HG02798 (cell line): ENCODE results near the gene SLC12A9.
A peak's percentile ranks its signal among the peaks of the same experiment; 100 is the strongest.
"Not testable (repeated sequence)": the region's sequence is repeated elsewhere in the genome, so short reads cannot be mapped to it uniquely, and the experiment has no call there.

Experiments used
- ATAC-seq: cut with Tn5 transposase; IDR thresholded peaks from one replicate; pipeline ENCODE4 v1.9.1; 2021; ENCODE audit warnings: mild to moderate bottlenecking; ENCODE audit not compliant: unreplicated experiment, poor library complexity

Gene SLC12A9

DNA sequence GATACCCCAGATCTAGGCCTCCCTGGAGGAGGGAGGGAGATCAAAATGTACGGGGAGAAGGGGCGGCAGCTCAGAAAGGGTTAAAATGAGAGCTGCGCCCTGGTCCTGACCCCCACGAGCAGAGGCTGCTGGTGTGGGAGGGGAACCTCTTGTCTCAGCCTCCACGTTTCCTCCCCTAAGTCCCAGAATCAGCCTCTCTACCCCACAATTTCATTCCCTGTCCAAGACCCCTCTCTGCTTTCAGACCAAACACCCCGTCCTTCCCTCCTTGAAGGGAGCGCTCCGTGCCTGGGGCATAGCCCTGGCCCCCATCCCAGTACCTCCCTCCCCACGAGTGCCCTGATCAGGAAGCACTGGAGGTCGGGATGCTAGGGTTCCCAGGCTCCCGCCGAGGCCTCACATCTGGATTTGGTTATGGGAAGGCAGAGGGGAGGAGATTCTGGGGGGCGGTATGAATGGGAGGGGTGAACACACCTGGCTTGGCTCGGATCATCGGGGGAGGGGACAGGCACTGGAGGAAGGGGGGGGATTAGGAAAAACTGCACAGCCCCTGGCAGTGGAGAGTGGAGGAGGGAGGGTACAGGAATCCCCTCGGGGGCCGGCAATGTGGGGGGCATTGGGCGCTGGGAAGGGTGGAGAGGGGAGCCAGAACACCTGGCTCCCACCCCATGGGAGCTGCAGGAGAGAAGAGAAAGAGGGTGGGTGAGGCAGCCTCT, 27.9 kb upstream of the SLC12A9 start:
- no peak for ATAC-seq

DNA sequence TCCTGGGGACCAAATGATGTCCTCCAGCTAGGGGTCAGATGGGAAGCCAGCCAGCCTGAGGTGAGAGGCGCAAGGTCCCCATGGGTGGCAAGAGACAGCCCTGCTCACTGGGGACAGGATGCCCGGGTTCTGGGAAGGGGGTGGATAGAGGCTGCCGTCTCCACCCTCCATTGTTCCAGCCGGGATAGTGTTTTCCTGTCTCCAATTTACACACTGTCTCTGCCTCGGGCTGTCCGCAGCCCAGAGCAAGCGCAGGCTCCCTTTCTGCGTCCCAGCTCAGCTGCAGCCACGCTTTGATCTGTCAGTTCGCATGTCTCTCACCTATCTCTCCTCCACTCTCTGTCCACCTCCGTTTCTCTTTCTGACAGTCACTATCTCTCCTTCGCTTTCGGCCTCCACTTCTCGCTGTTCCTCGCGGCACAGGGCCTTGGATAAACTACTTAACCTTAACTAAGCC, 27.3 kb upstream of the SLC12A9 start:
- no peak for ATAC-seq

DNA sequence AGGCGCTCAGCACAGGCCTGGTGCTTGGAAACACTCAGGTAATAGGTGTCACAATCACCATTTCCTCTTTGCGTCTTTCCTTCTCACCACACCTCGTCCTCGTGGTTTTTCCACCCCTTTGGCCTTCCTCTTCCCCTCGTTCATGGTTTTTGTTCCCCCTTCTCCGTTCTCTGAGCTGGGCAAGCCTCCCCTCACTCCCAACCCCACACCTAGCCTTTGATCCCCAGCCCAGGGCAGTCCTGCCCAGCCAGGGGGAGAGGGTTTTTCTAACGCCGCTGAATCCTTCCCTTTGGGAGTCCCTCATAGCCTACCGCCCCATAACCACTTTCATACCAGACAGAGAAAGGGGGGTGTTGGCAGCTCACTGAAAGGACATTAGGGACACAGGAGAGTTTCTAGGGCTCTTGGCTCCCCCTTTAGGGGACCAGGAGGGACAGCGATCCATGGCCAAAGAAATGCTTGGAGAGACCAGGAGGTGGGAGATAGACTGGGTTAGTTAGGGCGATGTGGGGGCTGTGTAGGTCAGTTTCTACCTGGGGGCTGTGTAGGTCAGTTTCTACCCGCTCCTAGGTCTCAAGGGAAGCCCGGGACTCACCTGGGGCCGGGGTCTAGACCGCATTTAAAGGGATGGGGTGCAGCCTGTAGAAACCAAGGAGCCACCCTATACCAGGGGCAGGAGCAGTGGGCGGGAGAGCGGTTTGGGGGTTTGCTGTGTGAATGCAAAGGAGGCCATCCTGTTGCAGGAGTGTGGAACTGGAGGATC, 26.6 kb upstream of the SLC12A9 start:
- ATAC-seq, result no peak

DNA sequence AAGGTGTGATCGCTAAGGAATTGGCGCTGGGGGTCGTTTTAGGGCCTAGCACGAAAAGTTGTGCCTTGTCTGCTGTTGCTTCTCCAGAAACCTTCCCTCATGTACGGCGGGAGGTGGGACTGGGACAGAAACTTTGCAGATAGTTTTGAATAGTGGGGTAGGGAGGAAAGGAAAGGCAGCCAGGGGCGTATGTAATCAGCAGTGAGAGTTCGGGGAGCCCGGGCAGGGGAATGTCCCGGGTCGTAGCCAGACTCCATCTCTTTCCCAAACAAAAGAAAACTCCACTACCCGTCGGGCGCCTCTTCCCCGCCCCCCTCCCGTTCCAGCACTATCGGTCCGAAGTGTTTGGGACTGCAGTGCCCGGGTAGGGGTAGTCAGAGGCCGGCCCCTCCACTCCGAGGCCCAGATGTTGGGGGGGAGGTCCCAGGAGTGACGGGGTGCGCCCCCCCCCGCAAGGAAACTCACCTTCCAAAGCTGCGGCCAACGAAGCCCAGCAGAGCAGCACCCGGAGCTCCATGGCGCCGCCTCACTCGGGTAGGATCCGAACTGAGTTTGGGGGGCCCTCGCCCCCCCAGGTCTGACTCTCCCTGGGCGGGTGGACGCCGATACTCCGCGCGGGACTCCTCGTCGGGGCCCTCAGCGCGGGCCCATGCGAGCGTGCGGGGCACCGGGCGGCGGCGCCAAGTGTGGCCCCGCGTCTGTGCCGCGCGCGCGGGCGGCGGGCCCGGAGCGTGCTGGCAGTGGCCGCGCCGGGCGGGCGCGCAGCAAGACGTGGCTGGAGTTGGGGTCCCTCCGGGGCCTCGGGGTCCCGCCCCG, 25.8 kb upstream of the SLC12A9 start:
- no peak for ATAC-seq

DNA sequence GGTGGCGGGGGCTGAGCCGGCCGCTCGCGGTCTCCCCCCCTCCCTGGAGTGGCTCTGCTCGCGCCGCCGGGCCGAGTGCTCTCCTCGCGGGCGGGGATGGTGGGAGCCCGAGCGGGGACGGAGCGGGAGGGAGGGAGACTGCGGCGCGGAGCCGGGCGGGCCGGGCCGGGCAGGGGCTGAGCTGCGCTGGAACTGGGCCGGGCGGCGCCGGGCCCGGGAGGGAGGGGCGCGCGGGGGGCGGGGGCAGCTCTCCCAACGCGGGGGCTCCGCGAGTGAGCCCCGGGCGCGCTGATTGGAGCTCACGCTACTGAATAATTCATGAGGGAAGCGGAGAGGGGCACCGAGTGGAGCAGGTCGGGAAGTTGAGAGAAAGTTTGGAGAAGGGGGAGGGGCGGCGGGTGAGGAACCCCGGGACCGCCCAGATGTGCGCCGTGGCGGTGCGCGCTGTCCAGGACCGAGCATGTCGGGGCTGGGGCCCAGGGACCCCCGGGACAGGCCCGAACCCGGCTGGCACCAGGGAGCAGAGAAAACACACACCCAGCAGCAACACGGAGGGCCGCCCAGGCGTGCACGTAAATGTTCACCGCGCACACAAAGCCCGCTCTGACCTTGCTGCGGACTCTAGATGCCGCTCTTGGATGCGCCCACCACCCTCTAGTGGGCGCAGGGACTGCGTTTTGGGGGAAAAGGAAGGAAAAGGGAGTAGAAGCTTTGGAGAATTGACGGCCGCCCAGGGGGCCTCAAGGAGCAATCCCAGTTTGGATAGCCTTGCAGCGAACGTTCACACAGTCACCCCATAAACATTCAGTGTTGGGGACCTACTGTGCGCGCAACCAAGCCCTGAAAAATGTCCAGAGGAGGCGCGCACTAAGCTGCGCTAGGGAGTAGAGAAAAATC, 24.9 kb upstream of the SLC12A9 start, which contains the start of gene EPHB4:
EPHB4 (minus strand) TSS at position 194 of the 897 bp plus-strand sequence. CDS start 493 bp downstream, outside the sequence.
- ATAC-seq, result no peak

DNA sequence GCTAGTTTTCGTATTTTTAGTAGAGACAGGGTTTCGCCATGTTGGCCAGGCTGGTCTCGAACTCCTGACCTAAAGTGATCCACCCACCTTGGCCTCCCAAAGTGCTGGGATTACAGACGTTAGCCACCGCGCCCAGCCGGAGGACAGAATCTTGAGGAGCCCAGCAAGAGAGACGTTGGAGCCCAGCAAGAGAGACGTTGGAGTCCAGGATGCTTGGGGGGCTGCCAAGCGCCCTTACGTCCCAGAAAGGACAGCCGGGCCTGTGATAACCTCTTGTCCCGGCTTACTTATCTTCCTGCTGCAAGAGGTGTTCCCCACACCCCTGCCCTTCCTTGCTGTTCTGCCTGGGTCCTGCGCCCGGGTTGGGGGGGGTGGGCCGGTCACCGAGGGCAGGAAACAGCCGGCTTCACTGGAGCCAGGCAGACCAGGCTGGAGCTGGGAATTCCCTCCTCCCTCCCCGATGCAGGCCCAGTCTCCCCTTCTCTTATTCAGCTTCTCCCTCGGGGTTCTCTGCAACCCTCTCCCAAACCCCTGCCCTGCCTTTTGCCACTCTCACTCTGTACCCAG, 23.3 kb upstream of the SLC12A9 start:
- no peak for ATAC-seq

DNA sequence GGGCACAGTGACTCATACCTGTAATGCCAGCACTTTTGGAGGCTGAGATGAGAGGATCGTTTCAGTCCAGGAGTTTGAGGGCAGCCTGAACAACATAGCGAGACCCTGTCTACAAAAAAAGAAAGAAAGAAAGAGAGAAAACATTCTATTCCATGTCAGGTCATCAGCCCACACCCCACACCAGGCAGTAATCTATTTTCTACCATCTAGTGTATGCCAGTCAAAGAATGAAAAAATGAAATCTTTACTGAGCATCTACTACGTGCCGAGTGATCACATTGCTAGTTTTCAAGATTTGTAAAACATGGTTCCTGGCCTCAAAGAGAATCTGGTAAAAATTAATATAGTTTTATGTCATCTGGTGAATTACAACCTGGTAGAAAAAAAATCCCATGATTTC, 22.1 kb upstream of the SLC12A9 start:
- no peak for ATAC-seq

DNA sequence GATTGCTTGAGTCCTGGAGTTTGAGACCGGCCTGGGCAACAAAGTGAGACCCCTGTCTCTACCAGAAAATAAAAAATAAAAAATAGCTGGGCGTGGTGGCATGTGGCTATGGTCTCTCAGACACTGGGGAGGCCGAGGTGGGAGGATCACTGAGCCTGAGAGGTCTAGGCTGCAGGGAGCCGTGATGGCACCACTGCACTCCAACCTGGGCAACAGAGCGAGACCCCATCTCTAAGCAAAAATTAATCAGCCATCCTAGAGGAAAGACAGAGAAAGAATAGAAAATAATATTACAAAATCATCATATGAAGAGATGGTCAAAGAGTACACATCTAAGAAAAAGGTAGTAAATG, 20.3 kb upstream of the SLC12A9 start:
- no peak for ATAC-seq

DNA sequence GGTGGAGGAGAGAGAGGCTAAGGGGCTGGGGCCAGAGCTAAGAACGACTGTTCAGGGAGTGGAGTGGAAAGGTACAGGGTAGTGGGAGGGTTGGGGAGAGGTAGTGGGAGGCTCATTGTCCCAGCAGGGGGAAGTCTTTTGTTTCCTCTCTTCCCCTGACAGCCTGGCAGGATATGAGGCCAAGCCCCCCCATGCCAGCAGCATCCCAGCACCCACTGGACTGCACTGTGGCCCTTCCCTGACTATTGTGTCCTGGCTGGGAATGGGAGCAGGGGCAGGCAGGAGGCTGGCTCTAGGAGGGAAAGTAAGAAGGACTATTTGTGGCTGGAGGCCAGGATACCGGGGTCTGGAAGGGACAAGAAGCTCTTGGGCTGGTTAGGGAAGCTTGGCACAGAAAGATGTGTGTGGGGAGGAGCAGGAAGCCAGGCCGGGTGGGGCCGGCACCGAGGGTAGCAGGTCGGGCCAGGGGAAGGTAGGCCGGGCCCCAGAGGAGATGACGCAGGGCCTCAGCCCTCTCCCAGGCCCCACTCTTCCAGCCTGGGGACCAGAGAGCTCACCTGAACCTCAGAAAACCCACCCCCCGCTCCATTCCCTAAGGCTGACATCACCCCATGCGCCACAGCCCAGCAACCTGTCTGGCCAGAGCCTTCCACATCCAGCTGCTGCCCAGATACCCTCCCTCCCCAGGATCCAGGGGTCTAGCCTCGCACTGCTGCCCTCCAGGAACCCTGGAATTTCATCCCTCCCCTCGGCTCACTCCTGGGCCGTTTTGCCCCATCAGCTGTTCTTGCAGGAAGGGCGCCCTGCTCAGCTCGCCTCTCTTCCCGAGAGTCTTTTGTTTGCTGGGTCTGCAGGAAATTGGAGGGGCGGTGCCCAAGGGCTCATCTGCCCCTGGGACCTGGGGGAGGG, 16.4 kb upstream of the SLC12A9 start:
- no peak for ATAC-seq

DNA sequence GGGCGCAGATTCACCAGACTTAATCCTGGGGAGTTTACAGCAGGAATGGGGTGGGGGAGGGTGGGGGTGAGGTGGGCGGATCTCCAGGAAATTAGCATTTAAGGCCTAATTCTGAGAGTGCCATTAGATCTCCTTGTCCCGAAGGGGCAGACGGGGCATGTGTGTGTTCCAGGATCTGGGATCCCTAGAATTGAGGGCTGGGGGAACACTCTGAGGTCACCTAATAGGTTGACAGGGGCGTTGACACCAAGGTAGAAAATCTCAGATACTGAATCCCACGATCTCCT, 15.8 kb upstream of the SLC12A9 start:
- ATAC-seq, result no peak

DNA sequence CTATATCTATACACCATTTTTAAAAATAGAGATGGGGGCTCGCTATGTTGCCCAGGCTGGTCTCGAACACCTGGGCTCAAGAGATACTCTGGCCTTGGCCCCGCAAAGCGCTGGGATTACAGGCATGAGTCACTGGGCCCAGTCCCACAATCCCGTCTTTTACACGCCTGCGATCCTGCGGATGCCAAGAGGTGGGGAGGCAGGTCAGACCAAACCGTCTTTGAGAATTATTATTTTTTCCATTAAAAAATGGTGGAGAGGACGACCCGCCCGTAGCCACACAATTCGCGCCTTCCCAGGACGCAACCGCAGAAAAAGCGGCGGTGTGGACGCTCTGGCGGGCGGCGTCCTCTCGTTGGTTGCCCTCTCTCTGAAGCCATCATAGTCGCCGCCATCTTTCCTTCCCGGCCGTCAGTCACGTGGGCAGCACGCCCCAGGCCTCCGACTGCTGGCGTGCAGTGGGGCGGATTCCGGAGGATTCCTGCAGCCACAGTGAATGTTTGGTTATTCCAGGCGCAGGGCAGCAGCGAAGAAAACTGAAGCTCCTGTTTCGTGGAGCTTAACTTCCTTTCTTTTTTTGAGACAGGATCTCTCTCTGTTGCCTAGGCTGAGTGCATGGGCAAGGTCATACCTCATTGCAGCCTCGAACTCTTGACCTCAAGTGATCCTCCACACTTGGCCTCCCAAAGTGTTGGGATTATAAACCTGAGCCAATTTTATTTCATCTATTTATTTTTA, 15.2 kb upstream of the SLC12A9 start:
- ATAC-seq, result peak; percentile 83

DNA sequence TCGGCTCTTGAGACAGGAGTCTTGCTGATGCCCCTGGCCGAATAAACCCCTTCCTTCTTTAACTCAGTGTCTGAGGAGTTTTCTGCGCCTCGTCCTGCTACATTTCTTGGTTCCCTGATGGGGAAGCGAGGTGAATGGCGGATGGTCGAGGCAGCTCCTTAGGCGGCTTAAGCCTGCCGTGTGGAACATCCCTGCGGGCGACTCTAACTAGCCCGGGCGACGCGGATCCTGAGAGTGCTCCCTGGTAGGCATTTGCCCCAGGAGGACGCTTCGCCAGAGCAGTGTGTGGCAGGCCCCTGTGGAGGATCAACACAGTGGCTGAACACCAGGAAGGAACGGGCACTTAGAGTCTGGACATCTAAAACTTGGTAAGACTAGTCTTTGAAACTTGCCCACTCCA, 13.2 kb upstream of the SLC12A9 start:
- no peak for ATAC-seq

DNA sequence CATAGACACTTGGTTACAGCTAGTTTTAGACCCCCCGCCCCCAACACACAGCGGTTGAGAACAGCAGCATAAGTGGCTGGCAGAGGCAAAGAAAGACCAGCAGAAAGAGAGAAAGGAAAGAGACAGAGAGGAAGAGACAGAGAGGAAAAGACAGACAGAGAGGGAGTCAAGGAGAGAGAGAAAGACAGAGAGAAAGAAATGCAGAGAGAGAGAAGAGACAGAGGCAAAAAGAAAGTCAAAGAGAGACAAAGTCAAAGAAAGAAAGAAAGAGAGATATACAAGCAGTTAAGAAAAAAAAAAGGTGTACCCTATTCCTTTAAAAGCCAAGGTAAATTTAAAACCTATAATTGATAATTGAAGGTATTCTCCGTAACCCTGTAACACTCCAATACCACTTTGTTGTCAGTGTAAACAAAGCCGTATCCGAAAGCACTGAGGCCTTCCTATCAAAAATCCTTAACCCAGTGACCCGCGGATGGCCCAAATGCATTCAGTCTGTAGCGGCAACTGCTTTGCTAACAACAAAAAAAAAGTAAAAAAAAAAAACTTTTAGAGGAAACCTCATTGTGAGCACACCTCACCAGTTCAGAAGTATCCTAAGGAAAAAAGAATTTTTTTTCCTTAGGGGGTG, 11.9 kb upstream of the SLC12A9 start:
- no peak for ATAC-seq

DNA sequence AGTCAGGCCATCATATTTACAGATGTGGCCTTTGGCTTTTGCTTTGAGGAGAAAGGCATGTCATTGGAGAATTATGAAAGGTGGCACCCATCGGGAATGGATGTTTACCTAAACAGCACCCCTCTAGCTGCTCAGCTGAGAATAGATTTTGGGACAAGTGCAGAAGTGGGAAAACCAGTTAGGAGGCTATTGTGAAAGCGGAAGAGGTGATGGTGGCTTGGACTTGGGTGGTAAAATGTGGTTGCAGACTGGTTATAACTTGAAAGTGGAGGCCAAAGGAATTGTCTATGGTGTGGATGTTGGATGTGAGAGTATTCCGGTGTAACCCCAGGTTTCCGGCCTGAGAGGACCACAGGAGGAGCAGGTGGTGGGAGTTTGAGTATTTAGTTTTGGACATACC, 5.2 kb upstream of the SLC12A9 start:
- ATAC-seq, result no peak

DNA sequence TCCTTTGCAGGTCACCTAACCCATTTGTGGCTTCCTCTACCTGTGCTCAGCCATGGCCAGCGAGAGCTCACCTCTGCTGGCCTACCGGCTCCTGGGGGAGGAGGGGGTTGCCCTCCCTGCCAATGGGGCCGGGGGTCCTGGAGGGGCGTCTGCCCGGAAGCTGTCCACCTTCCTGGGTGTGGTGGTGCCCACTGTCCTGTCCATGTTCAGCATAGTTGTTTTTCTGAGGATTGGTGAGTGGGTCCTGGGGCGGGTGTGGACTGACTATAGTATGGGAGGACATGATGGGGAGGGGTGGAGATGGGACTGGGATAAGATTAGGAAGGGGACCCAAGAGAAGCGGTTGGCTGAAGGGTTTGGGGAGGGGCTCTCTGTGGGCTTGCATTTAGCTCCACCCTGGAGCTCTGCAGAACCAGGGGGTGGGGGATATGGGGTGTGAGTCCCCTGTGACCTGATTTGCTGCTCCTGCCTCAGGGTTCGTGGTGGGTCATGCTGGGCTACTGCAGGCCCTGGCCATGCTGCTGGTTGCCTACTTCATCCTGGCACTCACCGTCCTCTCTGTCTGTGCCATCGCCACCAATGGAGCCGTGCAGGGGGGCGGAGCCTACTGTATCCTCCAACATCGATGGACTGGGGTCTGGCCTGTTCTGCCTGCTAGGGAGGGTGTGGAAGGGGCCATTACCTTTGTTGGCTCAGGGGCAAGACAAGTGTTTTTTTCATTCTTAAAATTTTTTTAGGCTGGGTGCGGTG, 1.8 kb downstream of the SLC12A9 start:
- ATAC-seq, result no peak

DNA sequence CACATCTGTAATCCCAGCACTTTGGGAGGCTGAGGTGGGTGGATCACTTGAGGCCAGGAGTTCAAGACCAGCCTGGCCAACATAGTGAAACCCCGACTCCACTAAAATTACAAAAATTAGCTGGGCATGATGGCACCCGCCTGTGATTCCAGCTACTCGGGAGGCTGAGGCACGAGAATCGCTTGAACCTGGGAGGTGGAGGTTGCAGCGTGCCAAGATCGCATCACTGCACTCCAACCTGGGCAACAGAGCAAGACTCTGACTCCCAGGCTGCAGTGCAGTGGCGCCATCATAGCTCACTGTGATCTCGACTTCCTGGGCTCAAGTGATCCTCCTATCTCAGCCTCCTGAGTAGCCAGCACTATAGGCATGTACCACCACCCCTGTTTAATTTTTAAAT, 2.4 kb downstream of the SLC12A9 start:
- ATAC-seq, result not testable (repeated sequence)

DNA sequence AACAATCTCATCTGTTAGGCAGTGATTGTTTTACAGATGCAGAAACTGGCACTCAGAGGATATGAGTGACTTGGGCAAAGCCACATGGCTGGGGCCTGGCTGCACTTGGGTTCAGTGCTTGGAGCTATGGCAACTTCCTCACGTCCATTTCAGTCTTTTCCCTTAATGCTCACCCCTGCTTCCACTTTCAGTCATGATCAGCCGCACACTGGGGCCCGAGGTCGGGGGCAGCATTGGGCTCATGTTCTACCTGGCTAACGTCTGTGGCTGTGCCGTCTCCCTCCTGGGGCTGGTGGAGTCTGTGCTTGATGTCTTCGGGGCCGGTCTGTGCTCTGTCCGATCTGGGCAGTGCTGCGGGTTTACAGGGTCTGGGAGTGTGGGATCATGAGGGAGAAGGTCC, 3.0 kb downstream of the SLC12A9 start:
- ATAC-seq, result no peak
